Activated naive CD4-positive, alpha-beta T cell treated with anti-CD3 and anti-CD28 coated beads, Interleukin-2, amount 50 U/mL, for 24 hours (primary cell): Measurements from ENCODE around the gene NDUFS2.

Source experiments
- H3K27ac Mint-ChIP-seq: one replicate; pipeline ENCODE4 v1.8.0; 2021; ENCODE audit warnings: mild to moderate bottlenecking, mixed read lengths
- H3K27me3 Mint-ChIP-seq: one replicate; pipeline ENCODE4 v1.8.0; 2021; ENCODE audit warnings: mixed read lengths
- H3K36me3 Mint-ChIP-seq: one replicate; pipeline ENCODE4 v1.8.0; 2021; ENCODE audit warnings: mixed read lengths
- H3K4me1 Mint-ChIP-seq: one replicate; pipeline ENCODE4 v1.8.0; 2021; ENCODE audit warnings: mixed read lengths
- H3K4me3 Mint-ChIP-seq: one replicate; pipeline ENCODE4 v1.8.0; 2021; ENCODE audit warnings: mild to moderate bottlenecking, mixed read lengths
- H3K9me3 Mint-ChIP-seq: one replicate; pipeline ENCODE4 v1.8.0; 2021; ENCODE audit warnings: mixed read lengths

The NDUFS2 gene

DNA sequence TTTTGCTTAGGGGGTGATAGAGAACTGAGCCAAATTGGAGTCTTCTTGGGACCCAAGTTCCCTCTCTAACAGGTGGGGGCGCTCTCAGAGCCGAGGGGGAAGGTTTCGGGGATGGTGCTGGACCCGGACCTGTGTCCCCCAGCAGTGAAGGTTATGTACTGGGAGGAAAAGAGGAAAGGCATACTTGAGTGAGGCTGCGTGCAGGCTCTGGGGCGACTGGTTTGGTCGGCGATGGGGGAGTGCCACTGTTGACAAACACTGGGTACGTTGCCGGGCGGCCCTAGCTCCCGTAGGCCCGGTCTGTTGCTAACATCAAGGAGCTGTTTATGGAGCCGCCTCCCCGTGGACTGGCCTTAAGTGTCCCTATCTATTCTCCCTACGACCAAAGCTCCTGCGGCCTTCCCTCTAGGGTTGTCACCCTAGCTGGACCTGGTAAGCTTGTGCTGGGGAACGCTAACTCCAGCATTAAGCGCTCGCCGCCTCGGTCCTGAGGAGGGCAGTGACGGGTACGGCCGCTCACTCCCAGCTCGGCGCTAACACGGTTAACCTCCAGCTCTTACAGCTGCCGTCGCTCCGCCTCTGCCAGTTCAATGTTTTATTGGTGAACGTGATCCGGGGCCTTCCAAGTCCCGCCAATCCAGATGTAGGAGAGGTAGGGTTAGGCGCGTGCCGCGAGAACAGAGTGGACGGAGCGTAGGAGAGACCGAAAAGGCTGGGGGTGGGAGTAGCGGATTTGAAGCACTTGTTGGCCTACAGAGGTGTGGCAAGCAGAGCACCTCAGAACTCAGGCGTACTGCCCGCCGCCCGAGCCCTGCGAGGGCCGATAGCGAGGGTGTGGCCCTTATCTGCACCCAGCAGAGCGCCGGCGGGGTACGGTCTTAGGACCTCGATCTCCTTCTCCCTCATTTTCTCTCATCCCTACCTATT, 36.2 kb upstream of the NDUFS2 start, which contains the start of gene PPOX:
TSS of gene PPOX (plus strand) at position 685 of the 927 bp plus-strand sequence. CDS start 422 bp downstream, outside the sequence.
- Mint-ChIP-seq H3K9me3 (no peaks in the 10 kb centered on the region), H3K36me3 (peaks cover 7% of the 10 kb centered on the region), H3K27ac (peak within 1 kb of the TSS; percentile 65), H3K4me3 (peak within 1 kb of the TSS; percentile 90), H3K4me1 (peaks cover 60% of the 10 kb centered on the region), H3K27me3 (no peaks in the 10 kb centered on the region)

GRCh38 chr1:161166669-161167548, 35.3 kb upstream of the NDUFS2 start:
- Mint-ChIP-seq H3K4me1 (peaks cover 52% of the 10 kb centered on the region), H3K4me3 (peak overlapping the region; percentile 90), H3K27ac (peak overlapping the region; percentile 56), H3K36me3 (peaks cover 7% of the 10 kb centered on the region), H3K9me3 (no peaks in the 10 kb centered on the region), H3K27me3 (no peaks in the 10 kb centered on the region)

- peaks cover 53% of the 10 kb centered on the region for H3K4me1 Mint-ChIP-seq
- no peak overlapping the region for H3K27ac Mint-ChIP-seq
- H3K36me3 Mint-ChIP-seq: peaks cover 12% of the 10 kb centered on the region
- H3K4me3 Mint-ChIP-seq: peak overlapping the region; percentile 90
- no peaks in the 10 kb centered on the region for H3K9me3 Mint-ChIP-seq
- no peaks in the 10 kb centered on the region for H3K27me3 Mint-ChIP-seq
Measured at GRCh38 chr1:161168906-161169305, 33.3 kb upstream of the NDUFS2 start.

DNA sequence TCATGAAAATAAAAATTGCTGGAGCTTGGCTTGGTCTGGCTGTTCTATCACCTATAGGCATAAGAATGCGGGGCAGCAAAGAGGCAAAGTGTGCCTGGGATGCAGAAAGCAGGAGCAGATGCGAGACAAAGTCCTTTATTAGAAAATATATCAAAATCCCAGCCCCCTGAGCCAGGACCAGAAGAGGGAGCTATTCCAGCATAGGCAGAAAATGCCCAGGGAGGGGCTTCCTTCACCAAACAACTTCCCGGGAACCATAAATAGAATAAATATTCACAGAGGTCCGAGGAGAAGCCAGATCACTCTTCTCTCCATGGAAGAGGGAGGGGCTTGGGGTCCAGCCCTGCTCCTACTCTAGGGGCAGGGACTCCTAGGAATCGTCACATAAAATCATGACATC, 31.0 kb upstream of the NDUFS2 start:
- Mint-ChIP-seq H3K27ac (peak overlapping the region; percentile 23), H3K9me3 (no peaks in the 10 kb centered on the region), H3K4me3 (no peak overlapping the region), H3K36me3 (peaks cover 17% of the 10 kb centered on the region), H3K27me3 (no peaks in the 10 kb centered on the region), H3K4me1 (peaks cover 62% of the 10 kb centered on the region)

GRCh38 chr1:161171696-161172095, 30.5 kb upstream of the NDUFS2 start:
- Mint-ChIP-seq H3K4me3 (no peak overlapping the region), H3K27ac (no peak overlapping the region), H3K27me3 (no peaks in the 10 kb centered on the region), H3K9me3 (no peaks in the 10 kb centered on the region), H3K36me3 (peaks cover 17% of the 10 kb centered on the region), H3K4me1 (peaks cover 66% of the 10 kb centered on the region)

DNA sequence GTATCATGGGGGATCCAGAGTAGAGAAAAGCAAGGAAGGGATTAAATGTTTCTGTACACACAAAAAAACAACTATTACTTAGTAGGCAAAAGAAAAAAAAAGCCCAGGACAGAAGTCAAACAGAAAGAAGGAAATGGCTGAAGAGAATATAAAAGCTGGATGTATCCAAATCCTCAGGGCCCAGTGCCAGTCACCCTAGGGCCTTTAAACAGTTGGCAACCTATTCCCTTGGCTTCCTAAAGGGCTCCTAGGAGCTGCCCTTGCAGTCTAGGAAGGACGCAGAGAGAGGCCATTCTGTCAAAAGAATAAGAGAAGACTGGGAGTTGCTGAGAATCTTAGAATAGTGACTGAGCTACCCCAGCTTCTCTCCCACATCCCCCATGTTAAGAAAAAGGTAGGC, 29.8 kb upstream of the NDUFS2 start:
- Mint-ChIP-seq H3K4me3 (no peak overlapping the region), H3K9me3 (no peaks in the 10 kb centered on the region), H3K27me3 (no peaks in the 10 kb centered on the region), H3K4me1 (peaks cover 64% of the 10 kb centered on the region), H3K36me3 (peaks cover 18% of the 10 kb centered on the region), H3K27ac (peak overlapping the region; percentile 91)

DNA sequence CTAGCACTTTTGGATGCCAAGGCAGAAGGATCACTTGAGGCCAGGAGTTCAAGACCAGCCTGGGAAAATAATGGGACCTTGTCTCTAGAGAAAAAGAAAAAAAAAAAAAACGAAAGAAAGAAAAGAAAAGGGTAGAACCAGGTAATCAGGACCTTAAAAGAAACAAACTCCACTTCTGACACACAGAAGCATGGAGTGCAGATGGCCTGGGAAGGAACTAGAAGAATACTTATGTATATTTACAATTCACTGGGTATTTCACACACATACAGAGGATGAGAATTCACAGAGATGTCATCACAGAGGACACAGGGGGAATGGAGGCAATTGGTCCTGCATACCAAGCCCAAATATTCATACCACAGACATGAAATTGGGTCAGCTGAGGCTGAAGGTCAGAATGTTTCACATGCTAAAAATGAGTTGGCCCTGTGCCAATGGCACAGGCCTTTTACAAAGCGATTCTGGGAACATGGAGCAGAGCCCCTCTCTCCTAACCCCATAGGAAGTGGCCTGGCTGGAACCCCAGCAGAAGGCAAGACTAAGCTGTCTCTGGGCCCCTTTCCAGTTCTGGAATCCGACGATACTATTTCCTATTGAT, 29.3 kb upstream of the NDUFS2 start:
- H3K27me3 Mint-ChIP-seq: no peaks in the 10 kb centered on the region
- no peaks in the 10 kb centered on the region for H3K9me3 Mint-ChIP-seq
- peaks cover 18% of the 10 kb centered on the region for H3K36me3 Mint-ChIP-seq
- peak overlapping the region; percentile 74 for H3K27ac Mint-ChIP-seq
- H3K4me3 Mint-ChIP-seq: no peak overlapping the region
- H3K4me1 Mint-ChIP-seq: peaks cover 65% of the 10 kb centered on the region

DNA sequence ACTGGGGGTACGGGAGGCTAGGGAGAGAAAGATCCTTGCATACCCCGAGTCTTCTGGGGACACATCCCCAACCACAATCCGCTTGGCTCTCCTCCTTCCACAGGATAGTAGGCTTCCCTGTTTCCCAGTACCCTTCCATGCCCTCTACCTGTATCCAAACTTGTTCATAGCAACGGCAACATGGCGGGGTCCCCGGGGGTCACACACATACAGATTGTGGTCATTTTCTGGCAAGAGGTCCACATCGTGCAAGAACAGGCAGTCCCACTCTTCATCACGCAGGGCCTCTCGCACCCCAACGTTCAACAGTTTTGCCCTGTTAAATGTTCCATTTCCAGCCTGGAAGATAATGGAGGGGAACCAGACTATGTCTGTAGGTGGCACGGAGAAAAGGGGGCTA, 28.5 kb upstream of the NDUFS2 start:
- H3K27ac Mint-ChIP-seq: no peak overlapping the region
- H3K9me3 Mint-ChIP-seq: no peaks in the 10 kb centered on the region
- H3K4me3 Mint-ChIP-seq: no peak overlapping the region
- H3K36me3 Mint-ChIP-seq: peaks cover 18% of the 10 kb centered on the region
- H3K27me3 Mint-ChIP-seq: no peaks in the 10 kb centered on the region
- peaks cover 65% of the 10 kb centered on the region for H3K4me1 Mint-ChIP-seq

DNA sequence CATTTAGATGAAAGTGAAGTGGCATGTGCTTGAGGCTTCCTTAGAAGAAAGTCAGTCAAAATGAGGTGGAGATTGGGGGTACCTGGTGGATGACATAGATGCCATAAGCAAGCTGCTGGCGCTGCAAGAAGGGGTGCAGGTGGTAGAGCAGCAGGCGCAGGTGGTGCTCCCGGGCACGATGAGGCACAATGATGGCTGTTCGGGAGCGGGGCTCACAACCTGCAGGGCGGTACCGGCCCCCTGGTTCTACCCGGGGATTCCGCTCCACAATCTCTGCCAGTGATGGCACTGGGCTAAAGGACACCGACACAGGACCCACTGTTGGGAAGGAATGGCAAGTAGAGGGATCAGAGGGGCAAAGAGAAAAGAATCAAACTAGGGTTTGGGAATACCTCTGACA, 27.3 kb upstream of the NDUFS2 start:
- H3K4me1 Mint-ChIP-seq: peaks cover 66% of the 10 kb centered on the region
- peaks cover 18% of the 10 kb centered on the region for H3K36me3 Mint-ChIP-seq
- peak overlapping the region; percentile 87 for H3K27ac Mint-ChIP-seq
- peak overlapping the region; percentile 5 for H3K4me3 Mint-ChIP-seq
- no peaks in the 10 kb centered on the region for H3K9me3 Mint-ChIP-seq
- no peaks in the 10 kb centered on the region for H3K27me3 Mint-ChIP-seq

- H3K36me3 Mint-ChIP-seq: peaks cover 18% of the 10 kb centered on the region
- peak overlapping the region; percentile 100 for H3K4me3 Mint-ChIP-seq
- peaks cover 75% of the 10 kb centered on the region for H3K4me1 Mint-ChIP-seq
Measured at GRCh38 chr1:161175771-161176453, 26.3 kb upstream of the NDUFS2 start.

DNA sequence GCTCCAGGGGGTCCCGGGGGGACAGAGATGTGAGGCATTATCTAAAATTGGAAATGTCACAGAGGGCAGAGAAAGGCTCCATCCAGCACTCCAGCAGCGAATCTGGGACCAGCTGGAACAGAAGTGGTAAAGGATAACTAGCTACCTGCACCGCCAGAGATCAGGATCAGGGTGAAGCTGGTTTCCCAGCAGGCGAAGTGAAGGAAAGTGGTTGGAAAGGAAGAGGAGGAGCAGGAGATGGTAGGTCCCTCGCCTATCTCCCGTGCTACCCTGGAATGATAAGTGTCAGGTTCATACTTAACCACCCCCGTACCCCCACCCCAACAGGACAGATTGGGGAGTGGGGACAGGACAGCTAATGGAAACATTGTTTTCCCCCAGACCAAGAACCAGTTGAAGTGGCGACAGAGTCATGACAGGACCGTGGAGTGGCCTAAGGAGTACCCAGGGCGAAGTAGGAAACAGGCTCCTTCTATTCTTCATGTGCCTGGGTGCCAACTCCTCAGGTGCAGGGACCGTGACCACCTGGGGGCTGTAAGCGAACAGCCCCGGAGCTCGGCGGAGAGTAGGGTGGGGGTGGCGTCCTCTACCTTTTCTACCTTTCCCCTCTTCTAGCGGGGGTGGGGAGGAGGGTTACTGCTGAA, 25.6 kb upstream of the NDUFS2 start:
- no peaks in the 10 kb centered on the region for H3K27me3 Mint-ChIP-seq
- H3K4me3 Mint-ChIP-seq: peak overlapping the region; percentile 100
- H3K4me1 Mint-ChIP-seq: peaks cover 73% of the 10 kb centered on the region
- peak overlapping the region; percentile 100 for H3K27ac Mint-ChIP-seq
- peaks cover 14% of the 10 kb centered on the region for H3K36me3 Mint-ChIP-seq
- H3K9me3 Mint-ChIP-seq: no peaks in the 10 kb centered on the region

More at GRCh38 chr1:161175771-161176453, 26.3 kb upstream of the NDUFS2 start:
- Mint-ChIP-seq H3K27me3 (no peaks in the 10 kb centered on the region), H3K27ac (peak overlapping the region; percentile 100), H3K9me3 (no peaks in the 10 kb centered on the region)

DNA sequence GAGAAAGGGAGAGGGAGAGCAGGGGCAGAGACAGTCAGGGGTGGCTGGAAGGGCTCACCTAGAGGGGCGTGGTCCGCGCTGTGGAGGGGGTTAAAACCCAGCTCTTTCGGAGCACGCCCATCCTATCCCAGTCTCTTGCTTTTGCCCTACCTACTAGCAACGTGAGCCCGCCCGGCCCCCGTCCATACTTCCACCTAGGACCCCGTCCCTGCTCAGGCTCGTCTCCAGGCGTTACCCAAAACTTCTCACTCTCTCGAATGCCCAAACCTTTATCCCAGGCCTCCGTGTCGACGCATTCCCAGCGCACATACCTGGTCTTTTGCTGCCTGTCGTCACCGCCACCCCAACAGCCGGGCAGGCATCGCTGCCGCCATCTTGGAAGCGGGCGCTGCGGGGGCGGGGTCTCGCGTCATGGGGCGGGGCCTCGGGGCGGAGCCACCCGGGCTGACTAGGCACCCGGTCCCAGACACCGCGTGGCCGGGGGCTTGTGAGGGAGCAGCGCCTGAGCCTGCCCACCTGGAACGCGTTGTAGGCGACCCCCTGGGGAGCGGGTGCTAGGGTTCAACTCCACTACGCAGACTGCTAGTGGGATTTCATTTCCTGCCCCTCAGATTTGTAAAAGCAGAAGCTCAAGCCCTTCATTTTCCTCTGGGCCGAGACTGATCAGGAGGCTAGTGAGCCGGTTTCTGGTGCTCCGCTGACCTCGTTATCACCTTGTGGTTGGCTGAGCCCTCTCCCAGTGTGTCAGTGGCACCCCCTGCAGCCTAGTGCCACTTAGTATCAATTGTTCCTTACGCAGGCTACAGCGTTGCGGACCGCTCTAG, 24.8 kb upstream of the NDUFS2 start, which contains the start of gene B4GALT3:
TSS of gene B4GALT3 (minus strand) at position 396 of the 824 bp plus-strand sequence. CDS start 1,447 bp downstream, outside the sequence.
- no peaks in the 10 kb centered on the region for H3K27me3 Mint-ChIP-seq
- H3K27ac Mint-ChIP-seq: peak within 1 kb of the TSS; percentile 100

DNA sequence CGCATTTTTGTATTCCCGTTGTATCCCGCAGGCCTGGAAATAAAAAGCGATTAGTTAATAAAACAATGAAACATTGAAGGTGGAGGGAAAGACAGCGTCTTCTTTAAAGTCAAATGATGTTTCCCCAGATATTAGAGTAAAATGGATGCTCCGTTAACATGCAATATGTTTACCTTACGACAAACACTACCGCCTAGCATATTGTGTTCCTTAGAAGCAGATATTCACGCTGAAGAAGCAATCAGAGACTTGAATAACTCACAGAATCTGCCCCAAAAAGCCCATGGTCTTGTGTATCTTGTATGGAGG, 24.3 kb upstream of the NDUFS2 start:
- Mint-ChIP-seq H3K36me3 (peaks cover 9% of the 10 kb centered on the region), H3K4me3 (peak overlapping the region; percentile 100), H3K27ac (peak overlapping the region; percentile 100), H3K9me3 (no peaks in the 10 kb centered on the region), H3K27me3 (no peaks in the 10 kb centered on the region), H3K4me1 (peaks cover 76% of the 10 kb centered on the region)

More for the DNA sequence above, 24.8 kb upstream of the NDUFS2 start, which contains the start of gene B4GALT3:
- no peaks in the 10 kb centered on the region for H3K9me3 Mint-ChIP-seq
- peak within 1 kb of the TSS; percentile 100 for H3K4me3 Mint-ChIP-seq
- peaks cover 76% of the 10 kb centered on the region for H3K4me1 Mint-ChIP-seq
- H3K36me3 Mint-ChIP-seq: peaks cover 12% of the 10 kb centered on the region

DNA sequence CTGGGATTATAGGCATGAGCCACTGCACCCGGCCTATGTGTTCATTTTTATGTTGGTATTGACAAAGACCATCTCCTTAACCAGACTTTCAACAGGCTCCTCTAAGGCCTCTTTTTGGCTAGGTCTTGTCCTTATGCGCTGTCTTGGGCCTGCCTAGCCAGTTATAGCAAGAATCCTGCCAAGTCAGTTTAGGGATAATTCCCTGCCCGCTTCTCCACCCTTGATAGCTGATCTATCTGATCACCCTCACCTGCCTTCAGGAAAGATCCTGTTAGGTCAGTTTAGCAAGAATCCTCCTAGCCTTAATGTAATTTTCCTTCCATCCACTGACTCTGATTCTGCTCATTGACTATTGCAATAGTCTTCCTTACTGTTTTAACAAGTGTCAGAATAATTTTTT, 22.5 kb upstream of the NDUFS2 start:
- H3K9me3 Mint-ChIP-seq: no peaks in the 10 kb centered on the region
- H3K36me3 Mint-ChIP-seq: peaks cover 3% of the 10 kb centered on the region
- peak overlapping the region; percentile 30 for H3K27ac Mint-ChIP-seq
- H3K27me3 Mint-ChIP-seq: no peaks in the 10 kb centered on the region
- H3K4me3 Mint-ChIP-seq: no peak overlapping the region
- H3K4me1 Mint-ChIP-seq: peaks cover 76% of the 10 kb centered on the region
